Testis (tissue), 3 donors: ENCODE results near the gene MACROD2. TPM values are rescaled to one million over a fixed set of nuclear protein-coding genes. Genes with fewer than 3 reads are reported as not detected.

Experiments
- DNase-seq: peaks from one replicate; pipeline ENCODE4 v3.0.0-alpha.2; 2019
- H3K27ac ChIP-seq, 2 donors: fragments of 200-600 bp; sonication (generic); one replicate each; pipeline ENCODE4 v1.5.1; 2019
- H3K27me3 ChIP-seq: fragments of 200-600 bp; sonication (generic); one replicate; pipeline ENCODE4 v1.5.1; 2019
- H3K36me3 ChIP-seq: fragments of 200-600 bp; sonication (generic); one replicate; pipeline ENCODE4 v1.5.1; 2017; ENCODE audit warnings: low read depth; ENCODE audit errors: missing control alignments
- H3K4me1 ChIP-seq: fragments of 200-600 bp; sonication (generic); one replicate; pipeline ENCODE4 v1.5.1; 2019
- H3K4me3 ChIP-seq, 2 donors: fragments of 200-600 bp; sonication (generic); one replicate each; pipeline ENCODE4 v1.5.1; 2017 to 2019
- H3K9me3 ChIP-seq: fragments of 200-600 bp; sonication (generic); one replicate; pipeline ENCODE4 v1.5.1; 2017
- POLR2A ChIP-seq: fragments of 450-650 bp; IDR thresholded peaks from one replicate; pipeline ENCODE4 v1.6.1; 2017; ENCODE audit warnings: antibody characterized with exemption, mild to moderate bottlenecking, moderate library complexity
- WGBS, 2 donors: methylation state at CpG; one replicate each; pipeline ENCODE4 v1.1.5; 2018; 5-methylcytosine and 5-hydroxymethylcytosine counted together
- intact Hi-C: fragments of 100-400 bp; cut with DNase I; formaldehyde crosslinking; loops from one replicate; pipeline ENCODE4 v1.15.1; 2023; ENCODE audit warnings: low total_unique reads
- polyA plus RNA-seq: library from polyadenylated mRNA; stranded (reverse); fragments of 350-450 nt; fragmentation: Illumina TruSeq; extraction: RNeasy Lipid Tissue Mini Kit (QIAGEN cat#74804); gene quantifications from one replicate; pipeline ENCODE4 v1.2.3, GENCODE V29; 2014; ENCODE audit warnings: low read depth, low replicate concordance; ENCODE audit not compliant: insufficient read depth
- total RNA-seq, 2 donors: library from RNA; depleted of rRNA; stranded (reverse); fragments of >200 nt; gene quantifications; one replicate each; pipeline ENCODE4 v1.2.3, GENCODE V29; 2016
- TF ChIP-seq, protein P1 (sequence below), 3 experiments: fragments of 450-650 bp in 2 of 3; fragments of 200-600 bp in 1 of 3; sonication (generic) in 1 of 3; IDR thresholded peaks; one replicate each; pipeline ENCODE4 v1.5.1; 2016 to 2019; ENCODE audit warnings: antibody characterized with exemption in 3 of 3, mild to moderate bottlenecking in 2 of 3, moderate library complexity in 1 of 3

The MACROD2 gene
- total and polyA plus RNA-seq, 3 donors from 2014 or later = 12.6 to 20.6 (median 16.8) TPM

DNA sequence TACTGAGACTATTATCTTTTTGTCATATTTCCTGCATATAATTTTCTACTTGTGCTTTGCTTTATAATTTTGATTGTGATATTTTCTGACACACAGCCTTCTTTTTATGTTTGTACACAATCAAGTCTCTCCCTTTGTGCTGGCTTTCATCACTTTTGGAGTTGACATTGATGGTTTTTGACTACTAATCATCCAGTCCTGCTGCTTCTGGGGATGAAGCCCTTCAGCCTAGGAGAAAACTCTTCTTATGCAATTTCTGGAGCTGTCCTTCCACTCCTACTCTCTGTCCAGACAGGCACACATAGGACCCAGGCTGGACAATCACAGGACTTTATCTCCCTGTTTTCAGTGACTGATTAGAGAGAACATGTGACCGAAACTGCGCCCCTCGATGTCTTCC, 2063.0 kb downstream of the MACROD2 start:
- DNase-seq = no peak
- Histone ChIP-seq H3K36me3 (no peaks in the 10 kb centered on the region), H3K4me1 (no peaks in the 10 kb centered on the region), H3K27ac (no peak overlapping the region), H3K9me3 (no peaks in the 10 kb centered on the region), H3K4me3 (no peak overlapping the region), H3K27me3 (no peaks in the 10 kb centered on the region)
- intact Hi-C loops = no loop called here
- TF ChIP-seq POLR2A = no peak
- TF ChIP-seq, protein P1, sequence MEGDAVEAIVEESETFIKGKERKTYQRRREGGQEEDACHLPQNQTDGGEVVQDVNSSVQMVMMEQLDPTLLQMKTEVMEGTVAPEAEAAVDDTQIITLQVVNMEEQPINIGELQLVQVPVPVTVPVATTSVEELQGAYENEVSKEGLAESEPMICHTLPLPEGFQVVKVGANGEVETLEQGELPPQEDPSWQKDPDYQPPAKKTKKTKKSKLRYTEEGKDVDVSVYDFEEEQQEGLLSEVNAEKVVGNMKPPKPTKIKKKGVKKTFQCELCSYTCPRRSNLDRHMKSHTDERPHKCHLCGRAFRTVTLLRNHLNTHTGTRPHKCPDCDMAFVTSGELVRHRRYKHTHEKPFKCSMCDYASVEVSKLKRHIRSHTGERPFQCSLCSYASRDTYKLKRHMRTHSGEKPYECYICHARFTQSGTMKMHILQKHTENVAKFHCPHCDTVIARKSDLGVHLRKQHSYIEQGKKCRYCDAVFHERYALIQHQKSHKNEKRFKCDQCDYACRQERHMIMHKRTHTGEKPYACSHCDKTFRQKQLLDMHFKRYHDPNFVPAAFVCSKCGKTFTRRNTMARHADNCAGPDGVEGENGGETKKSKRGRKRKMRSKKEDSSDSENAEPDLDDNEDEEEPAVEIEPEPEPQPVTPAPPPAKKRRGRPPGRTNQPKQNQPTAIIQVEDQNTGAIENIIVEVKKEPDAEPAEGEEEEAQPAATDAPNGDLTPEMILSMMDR (IDR thresholded peaks at IDR 0.05) = no peak
- WGBS, 2 donors = 93 to 95% methylated on average over 3 of the region's 3 CpGs

DNA sequence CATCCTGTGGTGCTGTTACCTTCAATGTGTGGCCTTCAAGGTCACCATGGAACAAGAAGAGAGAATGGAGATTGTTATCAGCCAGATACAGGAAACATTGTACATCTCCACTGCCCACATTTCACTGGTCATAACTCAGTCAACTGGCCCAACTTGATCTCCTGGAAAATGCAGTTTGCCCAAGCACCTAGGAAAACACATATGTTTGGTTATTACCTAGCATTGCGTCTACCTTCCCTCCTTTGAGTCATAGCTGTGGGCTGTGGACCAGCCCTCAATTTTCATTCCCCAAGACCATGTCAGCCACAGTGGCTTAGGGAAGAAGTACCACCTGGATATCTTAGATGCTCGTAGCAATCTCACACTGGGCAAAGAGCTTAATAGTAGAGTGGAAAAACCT, 2064.5 kb downstream of the MACROD2 start:
- H3K9me3 ChIP-seq = no peaks in the 10 kb centered on the region
- H3K27me3 ChIP-seq = no peaks in the 10 kb centered on the region
- 94 to 96% methylated on average over 2 of the region's 2 CpGs for WGBS, 2 donors
- intact Hi-C loops = no loop called here
- peaks cover 10% of the 10 kb centered on the region for H3K4me1 ChIP-seq
- DNase-seq = no peak
- no peaks in the 10 kb centered on the region for H3K36me3 ChIP-seq
- TF ChIP-seq POLR2A = no peak
- TF ChIP-seq, protein P1 (IDR thresholded peaks at IDR 0.05) = no peak
- H3K27ac ChIP-seq = no peak overlapping the region
- no peak overlapping the region for H3K4me3 ChIP-seq

DNA sequence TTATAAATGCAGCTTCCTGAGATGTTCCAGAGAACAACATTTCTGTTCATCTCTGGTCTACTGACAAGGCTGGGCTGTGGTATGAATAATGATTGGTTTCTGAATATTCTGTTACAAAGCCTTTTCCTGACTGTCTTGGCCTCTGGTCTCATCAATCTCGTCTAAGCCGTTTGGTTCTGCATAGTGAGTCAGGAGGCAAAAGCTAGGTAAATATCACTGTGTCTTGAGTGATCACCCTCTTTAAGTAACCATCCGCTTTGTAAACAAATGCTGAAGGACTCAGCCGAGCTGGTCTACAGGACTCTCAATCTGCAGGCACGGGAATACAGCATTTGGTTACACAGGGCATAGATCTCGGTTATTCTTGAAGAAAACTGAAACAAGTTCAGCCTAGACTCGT, 2066.0 kb downstream of the MACROD2 start:
- no peak for TF ChIP-seq POLR2A
- TF ChIP-seq, protein P1 (IDR thresholded peaks at IDR 0.05) = no peak
- Histone ChIP-seq H3K27ac (no peak overlapping the region), H3K27me3 (no peaks in the 10 kb centered on the region), H3K9me3 (no peaks in the 10 kb centered on the region), H3K4me3 (no peak overlapping the region), H3K36me3 (no peaks in the 10 kb centered on the region), H3K4me1 (peaks cover 10% of the 10 kb centered on the region)
- DNase-seq = no peak
- WGBS, 2 donors = 90 to 92% methylated on average over 7 of the region's 7 CpGs
- intact Hi-C loops = no loop called here

DNA sequence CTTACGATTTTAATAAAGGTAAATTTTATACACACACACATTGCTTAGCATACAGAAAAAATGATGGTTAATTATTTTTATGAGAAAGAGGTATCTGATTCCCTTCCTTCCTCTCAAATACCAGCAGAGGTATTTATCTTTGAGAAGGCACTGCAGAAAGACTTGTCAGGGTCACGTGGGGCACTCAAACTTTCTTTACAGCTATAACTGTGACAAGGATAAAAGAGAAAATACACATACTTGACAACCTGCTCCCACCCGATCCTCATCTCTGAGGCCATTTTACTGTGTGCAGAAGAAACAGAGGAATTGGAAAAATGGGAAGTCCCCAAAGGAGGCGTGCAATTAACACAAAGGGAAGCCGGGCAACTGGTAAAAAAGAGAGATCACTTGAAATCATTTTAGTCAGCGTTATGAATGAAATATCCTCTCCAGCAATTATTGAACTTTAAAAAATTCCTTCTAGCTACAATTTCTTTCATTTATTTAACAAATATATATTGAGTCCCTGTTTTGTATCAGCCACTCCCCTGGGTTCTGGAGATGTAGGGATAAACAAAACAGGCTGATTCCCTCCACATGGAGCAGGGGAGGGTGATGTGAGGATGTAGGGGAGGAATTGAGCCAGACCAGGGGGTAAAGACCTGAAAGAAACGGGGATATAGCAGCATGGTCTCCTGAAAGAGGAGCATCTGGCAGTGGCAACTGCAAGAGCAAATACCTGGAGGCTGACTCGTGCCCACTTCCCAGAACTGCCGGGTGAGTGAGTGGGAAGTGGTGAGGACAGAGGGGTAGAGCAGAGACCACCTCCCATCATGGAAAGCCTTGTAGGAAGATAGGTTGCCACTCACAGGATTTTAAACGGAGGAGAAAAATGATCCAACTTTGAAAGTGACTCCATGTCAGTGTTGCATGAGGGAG, 2067.6 kb downstream of the MACROD2 start:
- Histone ChIP-seq H3K27ac (no peak overlapping the region), H3K4me3 (no peak overlapping the region), H3K4me1 (peaks cover 10% of the 10 kb centered on the region), H3K9me3 (no peaks in the 10 kb centered on the region), H3K36me3 (no peaks in the 10 kb centered on the region), H3K27me3 (no peaks in the 10 kb centered on the region)
- intact Hi-C loops = no loop called here
- DNase-seq = no peak
- 82 to 84% methylated on average over 10 of the region's 10 CpGs for WGBS, 2 donors
- no peak for TF ChIP-seq POLR2A
- TF ChIP-seq, protein P1 (IDR thresholded peaks at IDR 0.05) = no peak
